Activated CD4-positive, alpha-beta T cell treated with anti-CD3 and anti-CD28 coated beads, Interleukin-2, amount 50 U/mL, for 24 hours (primary cell): ENCODE measurements around the gene PRRC2A.
"Not testable (repeated sequence)": the region's sequence is repeated elsewhere in the genome, so short reads cannot be mapped to it uniquely, and the experiment has no call there.

Experiments used
- DNase-seq, 2 donors: peaks; one replicate each; pipeline ENCODE4 v3.0.0-alpha.2; 2020; ENCODE audit warnings: low read depth in 1 of 2, low spot score in 1 of 2

The PRRC2A gene

GRCh38 chr6:31585491-31585890 lies 35.0 kb upstream of the PRRC2A start:
- no peak for DNase-seq

DNA sequence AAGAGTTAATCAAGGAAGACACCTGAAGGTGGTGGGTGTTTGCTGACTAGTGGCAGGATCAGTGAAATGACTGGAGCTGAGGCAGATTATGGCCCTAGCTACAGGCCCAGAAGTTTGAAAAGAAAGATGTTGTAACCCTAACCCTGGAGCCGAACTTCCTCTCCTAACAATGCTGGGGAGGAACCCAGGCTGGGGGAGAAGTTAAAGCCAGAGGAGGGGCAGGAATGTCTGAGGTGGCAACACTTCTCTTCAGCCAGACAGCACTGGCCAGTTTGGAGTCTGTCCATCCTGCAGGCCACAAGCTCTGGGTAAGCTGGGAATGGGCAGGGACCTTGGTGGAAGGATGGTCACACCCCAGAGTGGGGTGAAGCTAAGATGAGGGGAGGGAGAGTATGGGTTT lies 34.5 kb upstream of the PRRC2A start, which contains the start of gene LST1:
TSS of gene LST1 (plus strand) at position 270 of the 400 bp plus-strand sequence. CDS start 1,023 bp downstream, outside the sequence.
- no peak for DNase-seq

GRCh38 chr6:31586599-31587281 lies 33.8 kb upstream of the PRRC2A start:
- no peak for DNase-seq

- DNase-seq, result no peak
Measured at GRCh38 chr6:31587791-31588777, 32.4 kb upstream of the PRRC2A start.

- no peak for DNase-seq
Measured at GRCh38 chr6:31588871-31589650, 31.5 kb upstream of the PRRC2A start.

- not testable (repeated sequence) for DNase-seq
Measured at GRCh38 chr6:31590691-31591090, 29.8 kb upstream of the PRRC2A start.

- no peak for DNase-seq
Measured at GRCh38 chr6:31592396-31592771, 28.1 kb upstream of the PRRC2A start.

DNA sequence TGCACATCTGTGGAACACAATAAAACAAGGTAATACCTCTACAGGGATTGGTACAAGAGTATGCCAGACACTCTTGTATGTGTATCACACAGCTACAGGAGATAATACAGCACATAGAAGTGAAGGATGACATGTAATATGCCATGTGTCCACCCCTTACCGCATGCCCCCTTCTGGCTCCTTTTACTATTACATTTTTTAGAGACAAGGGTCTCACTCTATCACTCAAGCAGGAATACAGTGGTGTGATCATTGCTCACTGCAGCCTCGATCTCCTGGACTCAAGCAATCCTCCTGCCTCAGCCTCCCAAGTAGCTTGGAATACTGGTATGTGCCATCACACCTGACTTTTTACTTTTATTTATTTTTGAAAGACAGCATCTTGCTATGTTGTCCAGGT lies 23.5 kb upstream of the PRRC2A start:
- no peak for DNase-seq

DNA sequence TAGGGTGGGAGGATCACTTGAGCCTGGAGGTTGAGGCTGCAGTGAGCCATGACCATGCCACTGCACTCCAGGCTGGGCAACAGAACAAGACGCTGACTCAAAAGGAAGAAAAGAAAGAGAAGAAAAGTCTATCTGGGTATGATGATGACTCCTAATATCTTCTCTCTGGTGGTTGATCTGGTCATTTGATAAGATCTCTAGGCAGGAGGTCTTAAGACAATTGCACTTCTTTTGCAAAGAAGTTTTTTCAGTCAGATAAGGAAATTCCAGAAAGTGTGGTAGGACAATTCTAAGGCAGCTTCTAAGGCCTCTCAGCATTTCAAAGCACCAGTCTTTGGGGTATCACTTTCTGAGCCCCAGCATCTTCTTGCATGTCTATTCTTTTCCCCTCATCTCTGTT lies 13.2 kb upstream of the PRRC2A start:
- DNase-seq, result no peak

GRCh38 chr6:31609519-31610406 lies 10.8 kb upstream of the PRRC2A start:
- DNase-seq, result no peak

DNA sequence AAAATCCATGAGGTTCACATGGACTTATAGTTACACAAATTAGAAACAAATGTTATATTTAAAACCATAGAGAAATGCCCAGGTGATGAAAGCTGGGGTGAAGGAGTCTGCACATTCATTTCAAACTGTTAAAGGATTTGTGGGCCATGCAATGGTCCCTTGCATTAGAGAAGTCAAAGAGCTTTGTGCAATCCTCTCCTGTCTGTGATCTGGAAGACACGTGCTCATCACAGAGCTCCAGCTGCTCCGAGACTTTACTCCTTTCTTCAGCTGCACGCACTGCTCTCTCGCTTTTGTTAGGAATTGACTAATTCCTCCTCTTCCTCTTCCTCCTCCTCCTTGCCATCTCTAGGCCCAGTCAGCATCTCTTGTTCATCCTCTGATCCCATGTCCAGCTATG lies 9.5 kb upstream of the PRRC2A start:
- DNase-seq, result no peak

DNA sequence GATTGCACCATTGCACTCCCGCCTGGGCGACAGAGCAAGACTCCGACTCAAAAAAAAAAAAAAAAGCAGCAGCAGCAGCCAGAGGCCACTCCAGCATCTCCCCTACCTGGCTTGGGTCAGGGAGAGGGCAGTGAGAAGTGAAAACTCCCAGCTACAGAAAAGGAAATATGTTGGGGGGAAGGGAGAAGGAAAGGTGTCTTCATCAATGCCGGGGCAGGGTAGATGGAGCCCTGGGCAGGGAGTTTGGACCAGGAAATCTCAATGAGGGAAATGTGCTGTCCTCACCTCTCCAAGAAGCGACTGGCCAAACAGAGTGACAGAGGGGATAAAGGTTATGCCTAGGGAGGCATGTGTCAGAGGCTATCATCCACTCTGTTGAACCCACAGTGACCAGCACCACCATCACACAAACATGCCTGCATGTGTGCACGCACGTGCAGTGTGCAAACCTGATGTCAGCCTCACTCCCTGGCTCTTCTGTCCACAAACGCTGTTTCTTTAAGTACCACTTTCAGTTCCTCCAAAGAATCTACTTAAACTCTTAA lies 6.4 kb upstream of the PRRC2A start:
- DNase-seq, result no peak

- DNase-seq, result no peak
Measured at GRCh38 chr6:31614684-31615578, 5.6 kb upstream of the PRRC2A start, which contains the start of gene AIF1. Gene AIF1, plus strand, starts transcription at chr6:31615234. Its CDS starts 96 bp downstream, at chr6:31615330.

DNA sequence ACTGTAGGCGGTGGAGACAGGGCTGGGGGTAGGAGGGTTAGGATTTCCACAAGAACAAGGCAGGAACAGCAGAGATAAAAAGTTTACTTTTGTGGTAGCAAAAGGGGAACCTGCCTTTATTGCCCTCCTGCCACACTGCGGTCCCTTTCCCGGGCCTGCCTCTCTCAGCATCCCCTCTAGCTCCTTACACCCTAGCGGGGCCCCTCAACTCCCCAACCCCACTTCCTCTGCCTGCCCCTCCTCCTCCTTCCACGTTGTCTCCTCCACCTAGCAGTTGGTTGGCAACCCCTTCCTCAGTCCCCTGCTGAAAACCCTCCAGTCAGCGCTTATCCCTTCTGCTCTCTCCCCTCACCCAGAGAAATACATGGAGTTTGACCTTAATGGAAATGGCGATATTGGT lies 4.8 kb upstream of the PRRC2A start:
- no peak for DNase-seq

DNA sequence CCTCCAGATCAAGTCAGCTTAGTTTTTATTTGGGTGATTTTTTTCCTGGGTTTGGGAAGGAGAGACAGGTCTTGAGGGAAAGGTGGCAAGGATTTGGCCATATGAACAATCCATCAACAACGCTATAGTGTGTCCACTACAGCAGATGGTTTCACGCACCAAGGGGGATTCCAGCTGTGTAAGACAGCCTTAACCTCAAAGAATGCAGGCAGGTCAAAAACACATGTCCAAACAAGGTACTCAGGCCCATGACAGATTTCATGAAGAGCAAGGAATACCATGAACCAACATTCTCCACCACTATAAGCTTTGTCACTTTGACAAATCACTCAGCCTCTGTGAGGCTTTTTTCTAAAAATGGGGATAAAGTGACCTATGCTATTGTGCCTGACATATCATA lies 3.5 kb upstream of the PRRC2A start:
- no peak for DNase-seq

- DNase-seq, result peak; percentile 88 to 97
Measured at GRCh38 chr6:31619805-31620585, 520 bp upstream of the PRRC2A start.

DNA sequence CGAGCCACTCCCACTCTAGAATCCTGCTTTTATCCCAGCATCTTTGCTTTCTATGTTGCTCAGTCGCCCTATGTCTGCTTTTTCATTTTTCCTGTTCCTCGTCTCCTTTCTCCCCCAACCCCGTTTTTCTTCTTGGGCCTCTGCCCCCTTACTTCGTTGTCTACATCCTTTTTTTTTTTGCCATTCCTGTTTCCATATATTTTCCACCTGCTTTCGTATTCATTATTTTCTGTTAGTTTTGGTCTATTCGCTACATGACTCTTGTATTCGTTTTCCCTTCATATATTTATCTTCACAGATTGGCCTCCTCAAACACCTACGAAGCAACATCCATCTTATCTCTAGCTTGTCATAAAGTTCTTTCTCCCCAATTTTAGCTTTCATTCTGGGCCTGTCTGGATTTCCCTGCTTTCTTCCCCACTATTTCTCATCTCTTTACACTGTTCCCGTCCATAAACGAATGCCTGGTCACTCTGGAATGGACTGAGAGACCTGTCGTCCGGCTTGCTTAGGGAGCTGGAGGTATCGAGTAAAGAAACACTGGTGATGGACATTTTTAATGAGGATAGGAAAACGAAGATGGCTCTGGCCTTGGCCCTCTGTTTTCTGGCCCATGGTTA lies 915 bp downstream of the PRRC2A start:
- no peak for DNase-seq

DNA sequence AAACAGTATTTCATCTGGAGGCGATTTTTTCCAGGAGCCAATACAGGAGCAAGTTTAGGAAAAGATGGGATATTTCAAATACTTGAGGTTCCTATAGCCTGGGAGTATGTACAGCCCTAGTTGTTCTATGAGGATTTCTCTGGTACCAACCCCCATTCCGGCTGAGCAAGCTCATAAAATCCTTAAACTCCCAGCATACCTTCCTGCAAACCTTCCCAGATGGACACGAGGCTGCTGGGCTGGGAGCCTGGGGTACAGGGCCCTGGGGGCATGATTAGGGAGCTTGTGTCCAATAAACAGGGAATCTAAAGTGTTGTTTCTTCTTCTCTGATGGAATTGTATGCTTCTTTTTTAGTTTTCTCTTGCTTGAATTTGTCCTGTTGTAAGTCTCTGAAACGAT lies 1.5 kb downstream of the PRRC2A start:
- DNase-seq, result no peak
